ENCODE measurements around the gene LINGO1. TPM values are rescaled to one million over a fixed set of nuclear protein-coding genes. Genes with fewer than 3 reads are reported as not detected.

LINGO1 gene
- total RNA-seq, 6 experiments from 2014 or later: 0.31 to 1.2 (median 0.39) TPM

DNA sequence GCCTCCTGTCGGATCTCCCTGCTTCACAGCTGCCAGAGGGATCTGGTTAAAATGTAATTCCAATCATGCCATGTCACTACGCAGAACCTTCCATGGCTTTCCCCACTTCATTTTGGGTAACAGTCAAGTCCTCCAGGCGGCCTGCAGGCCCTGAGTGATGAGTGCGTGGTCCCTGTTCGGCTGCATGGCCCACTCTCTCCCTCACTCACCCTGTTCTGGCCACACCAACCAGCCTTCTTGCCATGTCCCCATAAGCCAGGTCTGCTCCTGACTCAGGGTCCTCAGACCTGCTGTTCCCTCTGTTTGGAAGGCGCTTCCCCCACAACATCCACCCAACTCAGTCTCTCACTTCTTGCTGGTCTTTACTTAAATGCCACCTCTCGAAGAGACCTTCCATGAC lies 41.6 kb upstream of the LINGO1 start:
- Histone ChIP-seq H3K27me3 (no peaks in the 10 kb centered on the region), H3K9me3 (no peaks in the 10 kb centered on the region), H3K27ac (no peak overlapping the region), H3K4me1 (no peaks in the 10 kb centered on the region), H3K36me3 (no peaks in the 10 kb centered on the region), H3K4me3 (no peak overlapping the region)
- DNase-seq (no peak), ATAC-seq (no peak)
- intact Hi-C loops (cut with DNase I): no loop called here
- TF ChIP-seq POLR2A (IDR thresholded peaks at IDR 0.05): no peak
- no peak for TF ChIP-seq CTCF (IDR thresholded peaks at IDR 0.05)
- WGBS (ENCODE audit: insufficient coverage, low coverage, low lambda C conversion rate, missing lambda C conversion rate): 60% methylated on average over 7 of the region's 7 CpGs

DNA sequence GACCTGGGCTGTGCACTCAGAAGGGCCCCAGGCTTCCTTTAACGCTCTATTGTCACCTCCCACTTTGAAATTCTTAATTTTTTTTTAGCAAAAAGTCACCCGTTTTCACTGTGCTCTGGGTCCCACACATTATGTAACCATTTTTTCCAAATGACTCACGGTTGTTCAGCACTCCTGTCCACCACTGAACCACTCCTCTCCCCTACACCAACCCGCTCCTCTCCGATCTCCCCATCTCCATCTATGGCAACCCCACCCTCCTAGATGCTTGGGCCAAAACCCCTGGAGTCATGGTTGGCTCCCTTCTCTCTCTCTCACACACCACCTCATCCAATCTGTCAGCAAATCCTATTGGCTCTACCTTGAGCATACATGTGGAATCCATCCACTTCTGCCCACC lies 41.2 kb upstream of the LINGO1 start:
- Histone ChIP-seq H3K4me1 (no peaks in the 10 kb centered on the region), H3K27me3 (no peaks in the 10 kb centered on the region), H3K36me3 (no peaks in the 10 kb centered on the region), H3K27ac (no peak overlapping the region), H3K4me3 (no peak overlapping the region), H3K9me3 (no peaks in the 10 kb centered on the region)
- 64% methylated on average over 5 of the region's 5 CpGs for WGBS (ENCODE audit: insufficient coverage, low coverage, low lambda C conversion rate, missing lambda C conversion rate)
- no peak for TF ChIP-seq POLR2A (IDR thresholded peaks at IDR 0.05)
- no peak for TF ChIP-seq CTCF (IDR thresholded peaks at IDR 0.05)
- intact Hi-C loops (cut with DNase I): no loop called here
- no peak for ATAC-seq
- no peak for DNase-seq

DNA sequence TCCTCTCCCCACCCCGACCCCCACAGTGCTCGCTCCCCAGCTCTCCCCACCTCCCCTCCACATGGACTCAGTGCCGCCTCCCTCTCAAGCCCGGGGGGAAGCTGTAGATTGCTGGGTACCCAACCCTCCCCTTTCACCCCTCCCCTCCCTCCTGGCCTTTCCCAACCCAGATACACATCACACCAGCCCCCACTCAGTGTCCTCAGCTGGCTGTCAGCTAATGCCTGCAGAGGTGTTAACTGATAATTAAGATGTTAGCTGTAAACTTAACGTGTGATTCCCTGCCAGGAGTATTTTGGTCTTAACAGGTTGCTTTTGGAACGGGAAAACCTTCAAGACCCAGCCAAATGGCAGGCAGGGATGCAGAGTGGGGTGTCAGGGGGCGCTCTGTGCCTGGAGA lies 39.4 kb upstream of the LINGO1 start:
- H3K9me3 ChIP-seq: no peaks in the 10 kb centered on the region
- TF ChIP-seq POLR2A (IDR thresholded peaks at IDR 0.05) (no peak), CTCF (IDR thresholded peaks at IDR 0.05) (no peak)
- ATAC-seq (no peak), DNase-seq (no peak)
- WGBS (ENCODE audit: insufficient coverage, low coverage, low lambda C conversion rate, missing lambda C conversion rate): 6% methylated on average over 4 of the region's 7 CpGs
- H3K27ac ChIP-seq: no peak overlapping the region
- no peaks in the 10 kb centered on the region for H3K36me3 ChIP-seq
- intact Hi-C loops (cut with DNase I): no loop called here
- H3K4me1 ChIP-seq: no peaks in the 10 kb centered on the region
- H3K4me3 ChIP-seq: no peak overlapping the region
- H3K27me3 ChIP-seq: no peaks in the 10 kb centered on the region

DNA sequence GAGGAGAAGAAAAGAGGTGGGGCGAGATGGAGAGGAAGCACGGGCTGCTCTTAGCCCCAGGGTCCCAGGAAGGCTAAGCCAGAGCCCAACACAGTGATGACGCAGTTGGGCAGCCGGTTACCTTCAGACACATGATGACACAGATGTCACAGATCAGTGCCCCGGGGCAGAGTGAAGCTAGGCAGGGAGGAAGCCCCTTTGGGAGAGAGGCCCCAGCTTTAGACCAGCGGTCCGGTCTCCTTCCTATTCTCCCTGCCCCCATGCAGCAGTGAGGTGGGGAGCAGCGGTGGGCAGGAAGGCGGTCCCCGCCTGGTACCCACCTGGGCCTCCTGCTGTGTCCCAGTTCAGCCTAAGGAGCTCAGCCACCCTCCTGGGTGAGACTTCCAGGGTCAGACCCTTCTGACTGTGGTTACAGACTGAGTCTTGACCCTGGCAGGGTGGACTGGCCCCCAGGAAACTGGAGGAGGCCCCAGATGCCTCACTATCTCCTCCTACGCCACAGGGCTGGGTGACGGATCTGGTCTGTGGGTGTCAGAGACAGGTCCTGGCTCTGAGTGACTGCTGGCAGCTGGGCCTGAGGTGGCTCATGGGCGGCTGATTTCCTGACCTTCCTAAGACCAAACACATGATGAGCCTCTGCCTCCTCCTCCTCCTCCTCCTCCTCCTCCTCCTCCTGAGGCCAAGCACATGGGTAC lies 38.8 kb upstream of the LINGO1 start:
- Histone ChIP-seq H3K4me3 (no peak overlapping the region), H3K27me3 (no peaks in the 10 kb centered on the region)
- 50% methylated on average over 4 of the region's 13 CpGs for WGBS (ENCODE audit: insufficient coverage, low coverage, low lambda C conversion rate, missing lambda C conversion rate)

More for the DNA sequence above, 38.8 kb upstream of the LINGO1 start:
- no peaks in the 10 kb centered on the region for H3K9me3 ChIP-seq
- intact Hi-C loops (cut with DNase I): no loop called here
- ATAC-seq: no peak
- no peak for DNase-seq
- no peaks in the 10 kb centered on the region for H3K4me1 ChIP-seq
- H3K36me3 ChIP-seq: no peaks in the 10 kb centered on the region
- no peak overlapping the region for H3K27ac ChIP-seq
- TF ChIP-seq CTCF (IDR thresholded peaks at IDR 0.05) (no peak), POLR2A (IDR thresholded peaks at IDR 0.05) (no peak)

Measured in right lobe of liver (tissue), 6 donors.